HG03520 (cell line): ENCODE measurements around the gene KLK15.

ENCODE experiments used
- ATAC-seq: cut with Tn5 transposase; IDR thresholded peaks from one replicate; pipeline ENCODE4 v1.9.1; 2021; ENCODE audit warnings: mild to moderate bottlenecking, moderate library complexity; ENCODE audit not compliant: unreplicated experiment

The KLK15 gene

DNA sequence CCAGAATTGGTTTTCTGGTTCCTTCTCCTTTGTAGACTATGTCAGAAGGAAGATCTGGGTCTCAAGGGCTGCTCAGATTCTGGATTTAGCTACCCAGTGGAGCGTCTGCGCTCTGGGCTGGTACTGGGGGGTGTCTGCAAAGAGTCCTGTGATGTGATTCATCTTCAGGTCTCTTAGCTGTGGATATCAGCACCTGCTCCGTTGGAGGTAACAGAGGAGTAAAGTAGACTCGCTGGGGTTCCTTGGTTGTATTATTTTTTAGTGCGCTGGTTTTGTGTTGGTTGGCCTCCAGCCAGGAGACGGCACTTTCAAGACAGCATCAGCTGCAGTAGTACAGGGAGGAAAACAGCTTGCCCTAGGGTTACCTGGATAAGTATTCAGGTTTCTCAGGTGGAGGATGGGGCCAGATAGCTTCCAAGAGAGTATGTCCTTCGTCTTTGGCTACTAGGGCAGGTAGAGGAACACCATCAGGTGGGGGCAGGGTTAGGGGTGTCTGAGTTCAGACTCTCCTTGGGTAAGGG is 10.4 kb upstream of the KLK15 start:
- ATAC-seq = no peak

DNA sequence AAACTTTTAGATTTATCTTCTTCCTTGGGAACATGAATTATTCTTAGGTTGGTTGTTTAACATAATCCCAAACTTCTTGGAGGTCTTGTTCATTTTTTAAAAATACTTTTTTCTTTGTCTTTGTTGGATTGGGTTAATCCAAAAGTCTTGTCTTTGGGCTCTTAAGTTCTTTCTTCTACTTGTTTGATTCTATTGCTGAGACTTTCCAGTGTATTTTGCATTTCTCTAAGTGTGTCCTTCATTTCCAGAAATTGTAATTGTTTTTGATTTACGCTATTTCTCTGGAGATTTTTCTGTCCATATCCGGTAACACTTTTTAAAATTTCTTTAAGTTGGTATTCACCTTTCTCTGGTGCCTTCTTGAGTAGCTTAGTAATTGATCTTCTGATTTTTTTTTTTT is 9.8 kb upstream of the KLK15 start:
- no peak for ATAC-seq

DNA sequence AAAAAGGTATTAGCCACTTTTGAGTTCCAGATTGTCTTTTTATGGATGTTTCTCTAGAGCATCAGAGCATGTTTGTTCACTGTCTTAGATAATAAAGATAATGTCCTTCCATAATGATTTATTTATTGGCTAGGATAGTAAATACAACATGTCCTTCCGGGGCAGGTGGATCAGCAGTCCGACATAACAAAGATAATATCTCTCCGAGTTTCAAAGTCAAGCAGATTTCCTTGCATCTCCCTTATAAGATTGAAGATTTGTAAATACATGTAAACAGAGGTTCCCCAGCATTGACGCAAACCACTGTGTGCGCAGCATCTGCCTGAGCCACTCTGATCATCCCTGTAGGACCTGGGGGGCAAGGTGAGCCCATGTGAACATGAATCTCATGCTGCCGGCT is 8.8 kb upstream of the KLK15 start:
- ATAC-seq = no peak

DNA sequence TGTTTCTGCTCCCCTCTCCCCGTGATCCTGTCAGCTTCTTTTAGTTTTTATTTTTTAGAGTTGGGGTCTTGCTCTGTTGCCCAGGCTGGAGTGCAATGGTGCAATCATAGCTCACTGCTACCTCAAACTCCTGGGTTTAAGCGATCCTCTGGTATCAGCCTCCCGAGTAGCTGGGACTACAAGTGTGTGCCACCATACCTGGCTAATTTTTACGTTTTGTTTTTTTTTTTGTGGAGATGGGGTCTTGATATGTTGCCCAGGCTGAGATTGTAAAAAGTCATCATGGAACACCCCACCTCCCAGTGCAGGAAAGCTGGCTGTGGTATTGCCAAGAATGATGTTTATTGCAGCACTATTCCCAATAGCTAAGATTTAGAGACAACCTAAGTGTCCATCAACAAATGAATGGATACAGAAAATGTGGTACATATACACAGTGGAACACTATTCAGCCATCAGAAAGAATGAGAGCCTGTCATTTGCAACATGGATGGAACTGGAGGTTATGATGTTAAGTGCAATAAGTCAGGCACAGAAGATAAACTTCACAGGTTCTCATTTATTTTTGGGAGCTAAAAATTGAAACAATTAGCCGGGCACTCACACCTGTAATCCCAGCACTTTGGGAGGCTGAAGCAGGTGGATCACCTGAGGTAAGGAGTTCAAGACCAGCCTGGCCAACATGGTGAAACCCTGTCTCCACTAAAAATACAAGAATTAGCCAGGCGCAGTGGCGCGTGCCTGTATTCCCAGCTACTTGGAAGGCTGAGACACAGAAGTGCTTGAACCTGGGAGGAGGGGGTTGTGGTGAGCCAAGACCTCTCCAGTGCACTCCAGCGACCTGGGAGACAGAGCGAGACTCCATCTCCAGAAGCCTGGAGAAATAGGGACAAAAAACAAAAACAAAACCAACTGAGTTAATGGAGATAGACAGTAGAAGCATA is 6.6 kb upstream of the KLK15 start:
- ATAC-seq = no peak

DNA sequence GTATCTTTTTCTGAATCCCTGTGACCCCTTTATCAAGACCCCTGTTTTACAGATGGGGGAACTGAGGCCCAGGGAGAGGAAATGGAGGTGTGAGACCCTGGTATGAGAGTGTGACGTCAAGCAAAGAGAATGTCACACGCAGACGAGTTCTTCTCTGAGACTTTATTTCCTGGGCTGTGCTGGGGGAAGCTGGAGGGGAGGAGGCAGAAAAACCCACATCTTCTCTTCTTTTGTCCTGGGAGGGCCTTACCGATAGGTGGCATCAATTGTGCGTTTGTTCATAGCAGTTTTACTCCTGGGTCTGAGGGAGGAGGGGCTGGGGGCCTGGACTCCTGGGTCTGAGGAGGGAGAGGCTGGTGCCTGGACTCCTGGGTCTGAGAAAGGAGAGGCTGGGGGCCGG is 4.9 kb upstream of the KLK15 start:
- ATAC-seq = no peak

DNA sequence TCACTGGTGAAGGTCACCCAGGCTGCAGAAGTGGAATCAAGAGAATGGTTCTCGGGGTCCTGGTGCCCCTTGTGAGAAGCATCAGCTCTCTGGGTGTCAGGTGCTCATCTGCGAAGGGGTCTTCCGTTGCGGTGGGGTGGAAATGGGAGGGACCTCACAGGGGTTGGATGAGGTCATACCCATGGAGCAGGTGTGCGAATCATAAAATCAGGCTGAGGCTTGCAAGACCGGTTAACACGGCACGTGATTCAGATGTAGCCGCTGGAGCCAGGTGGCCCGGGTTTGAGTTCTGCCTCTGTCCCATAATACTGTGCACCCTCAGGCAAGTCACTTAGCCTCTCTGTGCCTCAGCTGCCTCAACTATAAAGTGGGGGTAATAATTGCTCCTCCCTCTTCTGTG is 3.9 kb upstream of the KLK15 start:
- no peak for ATAC-seq

DNA sequence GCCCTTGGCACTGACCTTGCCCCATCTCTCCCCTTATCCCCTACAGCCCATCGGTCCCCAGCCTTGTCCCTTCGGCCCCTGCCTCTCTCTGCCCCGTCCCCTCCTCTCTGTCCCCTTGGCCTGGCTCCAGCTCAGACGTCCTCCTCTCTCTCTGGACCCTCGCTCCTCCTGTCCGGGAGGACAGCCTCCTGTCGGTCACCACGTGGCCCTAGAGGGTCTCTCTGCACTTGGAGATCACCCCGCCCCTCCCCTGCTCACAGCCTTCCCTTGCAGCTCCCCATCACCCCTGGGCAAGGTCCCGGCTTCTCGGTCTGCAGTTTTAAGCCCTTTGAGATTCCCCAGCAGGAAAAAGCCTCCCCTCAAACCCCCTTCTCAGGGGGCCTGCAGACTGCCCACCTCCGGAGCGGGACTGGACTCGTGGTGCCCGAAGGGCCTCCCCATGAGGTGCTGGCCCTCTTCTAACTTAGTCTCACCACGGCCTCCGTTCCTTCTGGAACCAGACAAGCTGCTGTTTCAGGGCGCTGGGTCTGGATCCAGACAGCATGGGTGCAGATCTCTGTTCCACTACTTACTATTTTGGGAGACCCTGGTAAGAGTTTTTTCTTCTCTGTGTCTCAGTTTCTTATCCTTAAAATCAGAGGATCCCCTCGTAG is 3.3 kb upstream of the KLK15 start:
- no peak for ATAC-seq

DNA sequence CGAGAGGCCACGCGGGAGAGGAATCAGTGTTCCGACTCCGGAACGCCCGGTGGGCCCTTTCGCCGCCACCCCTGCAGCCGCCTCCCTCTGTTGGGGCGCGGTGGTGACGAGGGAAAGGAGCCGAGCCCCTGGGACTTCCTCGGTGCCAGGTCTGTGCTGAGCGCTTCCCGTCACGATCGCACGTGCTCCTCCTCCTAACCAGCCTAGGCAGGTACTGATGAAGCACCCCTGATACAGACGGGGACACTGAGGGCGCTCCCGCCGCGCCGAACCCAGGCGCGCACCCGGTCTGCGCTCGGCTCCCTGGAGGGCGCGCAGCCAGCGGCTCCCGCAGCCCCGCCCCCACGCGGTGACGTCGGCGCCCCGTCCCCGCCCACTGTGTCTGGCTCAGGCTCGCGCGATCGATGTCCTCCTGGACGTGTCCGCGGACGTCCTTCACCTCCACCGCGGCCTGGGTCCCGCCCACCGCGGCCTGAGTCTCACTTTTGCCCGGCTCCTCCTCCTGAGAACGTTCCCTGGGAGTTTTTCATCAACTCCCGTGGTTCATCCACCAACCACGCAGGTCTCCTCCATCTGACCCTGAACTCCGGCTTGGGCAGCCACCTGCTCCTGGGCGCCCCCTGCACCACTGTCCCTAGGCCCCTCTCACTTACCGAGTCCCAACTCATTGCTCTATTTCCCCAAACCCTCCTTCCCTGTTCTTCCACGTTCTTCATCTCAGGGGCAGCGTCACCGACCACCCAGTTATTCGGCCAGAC is 2.6 kb upstream of the KLK15 start:
- ATAC-seq = peak; percentile 48

DNA sequence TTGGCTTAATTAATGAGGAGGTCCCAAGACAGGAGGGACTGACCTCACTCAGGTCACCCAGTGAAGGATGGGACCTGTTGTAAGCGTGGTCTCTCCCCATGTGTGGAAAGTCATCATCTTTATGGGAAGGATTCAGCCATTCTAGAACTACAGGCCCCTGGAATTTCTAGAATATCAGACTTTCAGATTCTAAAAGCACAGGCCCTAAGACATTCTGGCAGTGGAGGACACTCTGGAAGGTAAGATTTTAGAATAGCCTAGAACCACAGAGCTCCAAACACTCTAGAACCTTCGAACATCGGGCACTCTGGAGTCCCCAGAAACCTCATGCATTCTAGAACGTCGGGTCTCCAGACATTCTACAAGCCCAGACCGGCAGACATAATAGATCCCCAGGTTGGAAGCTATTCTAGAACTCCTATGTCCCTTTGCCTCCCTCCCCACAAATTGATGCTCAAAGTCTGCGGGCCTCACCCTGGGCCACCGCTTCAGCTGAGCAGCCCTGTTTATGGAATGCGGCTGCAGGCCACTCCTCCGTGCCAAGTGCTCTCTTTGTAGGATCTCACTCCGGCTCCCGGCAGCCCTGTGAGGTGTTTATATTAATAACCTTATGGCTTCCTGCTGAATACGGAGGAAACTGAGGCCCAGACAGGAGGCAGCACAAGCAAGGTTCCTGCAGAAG is 1.9 kb upstream of the KLK15 start:
- ATAC-seq = no peak

DNA sequence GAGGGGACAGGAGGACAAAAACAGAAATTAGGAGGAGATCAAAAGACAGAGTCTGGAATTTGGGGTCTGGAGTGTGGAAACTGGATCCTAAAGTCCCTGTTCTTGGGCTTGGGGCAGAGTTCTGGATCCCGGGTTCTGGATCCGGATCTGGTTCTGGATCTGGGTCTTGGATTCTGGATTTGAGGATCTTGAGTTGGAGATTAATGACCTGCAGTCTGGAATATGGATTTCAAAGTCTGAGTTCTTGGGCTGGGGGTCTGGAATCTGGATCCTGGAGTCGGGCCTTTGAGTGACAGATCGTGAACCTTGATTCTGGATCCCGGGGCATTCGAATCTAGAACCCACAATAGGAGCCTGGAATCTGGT is 411 bp upstream of the KLK15 start:
- no peak for ATAC-seq

DNA sequence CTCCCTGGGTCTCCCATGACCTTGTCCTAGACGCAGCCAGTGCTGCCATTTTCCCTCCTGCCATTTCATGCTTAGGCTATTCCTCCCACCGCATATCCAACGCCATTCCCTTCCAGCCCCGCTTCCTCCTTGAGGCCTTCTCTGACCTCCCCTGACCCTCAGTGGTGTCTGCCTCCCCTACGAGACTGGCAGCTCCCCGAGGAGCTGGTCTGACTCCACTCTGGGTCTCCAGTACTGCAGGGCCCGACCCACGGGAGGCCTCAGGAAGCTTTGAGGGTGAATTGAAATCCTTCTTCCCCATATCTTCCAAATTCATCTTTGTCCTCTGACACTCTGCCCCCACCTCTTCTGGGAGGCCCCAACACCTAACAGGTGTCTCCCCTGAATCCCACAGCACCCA is 708 bp downstream of the KLK15 start:
- no peak for ATAC-seq

DNA sequence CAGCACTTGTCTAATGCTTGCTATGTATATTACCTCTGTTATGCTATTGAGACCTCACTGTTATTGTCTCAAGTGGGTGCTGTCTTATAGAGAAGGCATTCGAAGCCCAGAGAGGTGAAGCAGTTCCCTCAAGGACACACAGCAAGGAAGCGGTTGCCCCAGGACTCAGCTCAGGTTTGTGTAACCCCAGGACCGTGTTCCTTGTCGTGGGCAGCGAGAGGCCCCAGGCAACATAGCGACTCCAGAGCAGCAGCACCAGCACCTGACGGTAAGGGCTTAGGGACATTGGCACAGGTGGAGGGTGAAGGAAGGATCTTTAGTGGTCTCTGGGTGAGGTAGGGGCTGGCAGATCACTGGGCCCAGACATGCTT is 2.4 kb downstream of the KLK15 start:
- no peak for ATAC-seq

DNA sequence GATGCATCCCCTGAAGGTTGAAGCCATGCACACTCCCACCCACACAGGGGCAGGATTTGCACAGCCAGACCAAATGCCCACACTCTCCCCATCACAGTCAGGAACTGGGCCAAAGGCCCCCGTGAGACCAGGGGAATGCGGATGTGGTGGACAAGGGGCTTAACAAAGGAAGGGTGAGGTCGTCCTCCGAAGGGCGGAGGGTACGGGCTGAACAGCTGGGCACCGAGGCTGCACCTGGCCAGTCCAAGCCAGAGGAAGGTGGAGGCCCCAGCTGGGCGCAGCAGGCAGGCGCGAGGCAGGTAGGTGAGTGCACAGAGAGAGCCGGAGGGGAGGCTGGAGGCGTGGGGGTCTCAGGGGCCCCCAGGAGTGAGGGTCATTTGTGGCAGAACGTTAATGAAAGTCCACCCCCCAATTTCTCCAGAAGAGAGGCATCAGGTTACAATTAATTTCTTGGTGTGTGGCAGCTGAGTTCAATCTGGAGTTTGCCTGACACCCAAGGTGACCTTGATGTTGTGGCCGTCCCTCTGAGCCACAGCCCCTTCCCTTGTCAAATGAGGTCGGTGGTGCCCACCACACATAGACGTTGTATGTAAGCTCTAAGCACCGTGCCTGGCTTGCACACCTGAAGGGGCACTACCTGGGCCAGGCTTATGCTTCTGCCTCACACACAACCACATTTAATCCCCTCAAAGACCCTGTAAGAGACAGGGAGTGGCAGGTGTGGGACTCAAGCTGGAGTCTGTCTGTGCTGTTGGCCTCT is 2.9 kb downstream of the KLK15 start:
- no peak for ATAC-seq

DNA sequence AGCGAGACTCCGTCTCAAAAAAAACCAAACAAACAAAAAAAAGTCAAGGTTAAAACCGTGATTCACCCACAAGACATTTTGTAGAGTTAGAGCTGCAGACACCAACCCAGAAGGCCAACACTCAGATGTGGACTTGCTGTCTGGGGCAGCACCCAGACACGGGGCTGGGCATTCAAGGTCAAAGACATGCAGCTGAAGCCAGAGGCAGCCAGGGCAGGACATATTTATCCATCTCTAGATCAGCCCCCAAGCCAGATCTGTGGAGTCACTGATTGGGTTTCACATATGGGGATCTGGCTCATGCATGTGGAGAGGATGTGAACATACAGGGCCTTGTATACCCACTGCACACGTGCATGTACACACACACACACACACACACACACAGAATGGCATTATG is 3.6 kb downstream of the KLK15 start:
- ATAC-seq = no peak

DNA sequence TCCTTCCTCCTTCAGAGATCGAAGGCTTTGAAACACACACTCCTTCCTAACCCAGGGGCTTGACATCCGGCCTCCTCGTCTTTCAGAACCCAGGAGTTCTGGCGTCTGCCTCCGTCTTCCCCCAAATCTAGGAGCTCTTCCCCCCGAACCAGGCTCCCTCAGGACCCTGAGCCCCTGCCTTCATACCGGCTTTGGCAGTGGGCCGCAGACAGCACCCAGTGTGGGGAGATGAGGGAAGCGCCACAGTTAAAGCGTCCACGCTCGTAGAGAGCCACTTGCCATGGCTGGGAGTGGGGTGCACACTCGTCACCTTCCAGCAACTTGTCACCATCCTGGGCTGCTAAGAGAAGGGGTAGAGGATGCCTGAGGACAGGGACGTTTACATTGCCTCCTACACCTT is 5.9 kb downstream of the KLK15 start:
- no peak for ATAC-seq

DNA sequence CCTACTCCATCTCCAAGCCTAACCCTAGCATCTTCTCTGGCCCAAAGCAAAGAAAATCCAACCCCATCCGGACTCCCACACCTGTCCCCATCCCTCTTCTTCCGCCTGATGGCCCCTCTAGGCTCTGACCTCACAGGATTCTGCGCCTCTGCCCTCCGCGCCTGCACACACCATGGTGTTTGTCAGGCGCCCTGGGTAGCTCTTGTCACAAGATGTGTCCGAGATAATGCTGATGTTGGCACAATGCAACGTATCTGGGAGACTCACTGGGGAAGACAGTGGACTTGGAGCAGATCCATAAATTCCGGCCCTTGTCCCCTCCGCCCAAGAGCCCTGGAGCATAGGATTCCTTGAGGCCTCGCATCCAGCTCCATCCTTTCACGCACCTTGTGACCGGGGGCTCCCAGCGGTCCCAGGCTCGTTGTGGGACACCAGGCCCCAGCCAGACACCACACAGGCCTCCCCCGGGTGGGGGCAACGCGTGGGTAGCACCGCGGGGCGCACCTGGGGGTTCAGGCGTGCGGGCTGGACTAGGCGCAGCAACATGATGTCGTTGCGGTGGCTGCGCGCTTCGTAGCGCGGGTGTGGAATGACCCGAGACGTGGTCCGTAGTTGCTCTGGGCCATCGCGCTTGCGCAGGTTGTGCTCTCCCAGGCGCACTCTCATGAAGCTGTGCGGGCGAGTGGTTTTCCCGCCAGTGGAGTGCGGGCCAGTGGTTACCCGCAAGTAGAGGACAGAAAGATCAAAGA is 6.7 kb downstream of the KLK15 start:
- ATAC-seq = no peak

DNA sequence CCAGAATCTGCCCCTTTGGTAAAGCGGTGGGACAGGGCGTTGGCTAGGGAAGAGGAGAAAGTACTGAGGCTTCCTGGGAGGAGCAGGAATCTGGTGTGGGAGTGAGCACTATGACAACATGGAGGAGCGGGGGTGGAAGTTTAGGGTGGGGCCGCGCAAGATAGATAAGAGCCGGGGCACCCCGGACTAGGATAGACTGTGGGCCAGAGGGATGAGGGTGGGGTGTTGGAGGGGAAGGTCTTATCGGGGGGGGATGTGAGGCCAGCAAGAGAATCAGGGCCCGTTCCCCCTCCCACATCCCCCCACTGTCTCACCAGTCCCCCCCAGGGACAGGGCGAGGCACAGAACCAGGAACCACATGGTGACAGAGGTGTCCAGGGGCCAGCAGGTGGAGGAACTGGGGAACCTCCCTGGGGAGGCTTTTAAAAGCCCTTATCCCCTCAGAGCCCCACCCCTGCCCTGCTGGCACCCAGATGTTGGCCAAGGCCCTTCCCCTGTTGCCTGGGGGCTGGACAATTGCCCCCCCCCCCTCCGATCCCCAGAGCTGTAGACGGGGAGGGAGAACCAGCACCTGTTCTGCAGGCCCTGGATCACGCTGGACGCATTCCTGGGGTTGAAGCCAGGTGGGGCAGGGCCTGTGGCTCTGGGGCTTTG is 9.9 kb downstream of the KLK15 start, which contains the start of gene KLK1:
KLK1 (minus strand) TSS at position 399 of the 654 bp plus-strand sequence; CDS start at position 360, 39 bp downstream.
- ATAC-seq = no peak

DNA sequence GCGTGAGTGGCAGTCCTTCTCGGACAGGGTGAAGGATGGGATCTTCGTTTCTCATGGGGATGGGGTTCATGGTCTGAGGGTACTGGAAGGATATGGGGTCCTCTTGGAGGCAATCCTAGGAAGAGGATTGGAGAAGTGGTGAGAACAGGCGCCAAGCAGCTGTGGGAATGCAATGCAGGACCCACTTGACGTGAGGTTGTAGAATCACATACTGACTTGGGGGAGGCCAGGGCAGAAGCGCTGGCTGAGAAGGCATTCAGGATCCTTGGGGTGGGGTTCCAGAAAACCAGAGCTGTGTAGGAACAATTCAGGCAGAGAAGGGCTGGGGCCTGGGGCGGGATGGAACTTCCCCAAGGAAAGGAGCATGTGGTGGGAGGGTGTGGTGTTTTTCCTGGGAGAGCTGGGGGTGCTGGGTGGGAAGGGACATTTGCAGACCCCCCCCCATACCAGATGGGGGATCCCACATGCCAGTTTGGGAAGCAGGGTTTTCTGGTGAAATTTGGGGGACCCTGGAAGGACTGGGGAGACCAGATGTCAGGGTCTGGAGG is 10.6 kb downstream of the KLK15 start:
- no peak for ATAC-seq

DNA sequence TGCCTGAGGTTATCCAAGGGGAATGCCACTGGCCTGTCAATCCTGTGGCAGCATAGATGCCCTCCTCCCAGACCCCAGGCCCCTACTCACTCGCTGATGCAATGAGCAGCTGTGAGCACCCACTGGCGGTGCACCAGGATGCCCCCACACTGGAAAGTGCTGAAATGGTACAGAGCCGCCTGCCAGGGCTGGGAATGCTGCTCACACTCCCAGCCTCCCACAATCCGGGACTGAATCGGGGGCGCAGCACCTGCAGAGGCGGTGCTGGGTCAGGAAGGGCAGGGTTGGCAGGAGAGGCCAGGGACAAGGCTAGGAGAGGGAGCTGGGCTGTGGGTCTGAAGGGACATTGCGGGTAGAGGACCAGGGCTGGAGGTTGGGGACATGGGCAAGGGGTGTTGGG is 11.8 kb downstream of the KLK15 start:
- ATAC-seq = no peak
